Kidney (tissue), 14 donors: Measurements from ENCODE around the gene ELF5. TPM values are rescaled to one million over a fixed set of nuclear protein-coding genes. Genes with fewer than 3 reads are reported as not detected.

Source experiments
- DNase-seq, 5 donors: peaks; one replicate each; pipeline ENCODE4 v3.0.0-alpha.2; 2013 to 2020
- FAIRE-seq: peaks from 2 replicates; lab custom pipeline; 2012; peaks lifted over from hg19 to GRCh38; lab: Jason Lieb, UNC
- H3K27ac ChIP-seq, 2 donors: one replicate each; pipeline ENCODE4 v1.7.0; 2013; ENCODE audit warnings: low read depth in 2 of 2, low read length in 2 of 2, inconsistent platforms in 1 of 2
- H3K27me3 ChIP-seq: one replicate; pipeline ENCODE4 v1.7.1; 2013; ENCODE audit warnings: low read length, inconsistent platforms; ENCODE audit not compliant: control insufficient read depth, insufficient read depth
- H3K36me3 ChIP-seq, 3 donors: one replicate each; pipeline versions ENCODE4 v1.7.0 to v1.7.1; 2013; ENCODE audit warnings: low read length in 3 of 3, control low read depth in 1 of 3, inconsistent platforms in 1 of 3; ENCODE audit not compliant: insufficient read depth in 3 of 3, control insufficient read depth in 2 of 3
- H3K4me1 ChIP-seq, 3 donors: one replicate each; pipeline versions ENCODE4 v1.7.0 to v1.7.1; 2013; ENCODE audit warnings: low read length in 3 of 3, inconsistent platforms in 1 of 3, low read depth in 1 of 3; ENCODE audit not compliant: control insufficient read depth in 2 of 3, insufficient read depth in 2 of 3
- H3K4me3 ChIP-seq, 3 donors: one replicate each; pipeline versions ENCODE4 v1.7.0 to v1.8.1; 2013; ENCODE audit warnings: low read length in 3 of 3, control low read depth in 1 of 3, inconsistent platforms in 1 of 3
- H3K9ac ChIP-seq, 3 donors: one replicate each; pipeline versions ENCODE4 v1.7.0 to v1.7.1; 2013; ENCODE audit warnings: low read length in 3 of 3, control low read depth in 1 of 3, inconsistent platforms in 1 of 3
- H3K9me3 ChIP-seq, 3 donors: one replicate each; pipeline versions ENCODE4 v1.7.0 to v1.7.1; 2013; ENCODE audit warnings: low read length in 3 of 3, control low read depth in 1 of 3, inconsistent platforms in 1 of 3; ENCODE audit not compliant: control insufficient read depth in 2 of 3, insufficient read depth in 1 of 3
- CTCF ChIP-seq: IDR thresholded peaks from 3 replicates; pipeline ENCODE4 v1.5.1; 2012; ENCODE audit warnings: mild to moderate bottlenecking, moderate library complexity, borderline replicate concordance; ENCODE audit not compliant: insufficient read depth; ENCODE audit errors: extremely low read depth
- intact Hi-C: fragments of 100-400 bp; cut with DNase I; formaldehyde crosslinking; loops from one replicate; pipeline ENCODE4 v1.11.1; 2022
- polyA plus RNA-seq: library from polyadenylated mRNA; stranded (reverse); fragments of 350-450 nt; fragmentation: Illumina TruSeq; extraction: RNeasy Lipid Tissue Mini Kit (QIAGEN cat#74804); gene quantifications from one replicate; pipeline ENCODE4 v1.2.3, GENCODE V29; 2014; ENCODE audit warnings: low read depth, low replicate concordance; ENCODE audit not compliant: insufficient read depth
- total RNA-seq: library from RNA; stranded (reverse); fragmentation: NEBNext Ultra II Directional; extraction: Animal tissue kit (Norgen Biotek cat#: 25700); gene quantifications from one replicate; pipeline ENCODE4 v1.2.1, GENCODE V29; 2021
- donor health status: control.
- donor health status: control.
- donor health status: control.
- donor health status: control.
- donor health status: control.
- donor health status: DM: yes; HTN: yes; CAD: no.
- donor health status: Normal renal cell carcinoma (clear cell type).

The ELF5 gene
- total and polyA plus RNA-seq, 2 donors from 2014 or later = 0.94 to 18.9 TPM

GRCh38 chr11:34451053-34451452, 62.5 kb downstream of the ELF5 start:
- H3K4me1 ChIP-seq = peaks cover 0 to 9% (median 2%) of the 10 kb centered on the region in 3 donors
- no peak overlapping the region for H3K27ac ChIP-seq
- TF ChIP-seq CTCF = no peak
- H3K9ac ChIP-seq = no peak overlapping the region
- peaks cover 6 to 55% (median 17%) of the 10 kb centered on the region in 3 donors for H3K36me3 ChIP-seq
- intact Hi-C loops = no loop called here
- DNase-seq (no peak), FAIRE-seq (no peak)
- H3K27me3 ChIP-seq = no peaks in the 10 kb centered on the region
- H3K9me3 ChIP-seq = no peaks in the 10 kb centered on the region
- no peak overlapping the region for H3K4me3 ChIP-seq

GRCh38 chr11:34449013-34449412, 64.6 kb downstream of the ELF5 start:
- DNase-seq (peak in 2 of 5 donors; percentile 22 to 44), FAIRE-seq (no peak)
- Histone ChIP-seq H3K9me3 (no peaks in the 10 kb centered on the region), H3K4me1 (peaks cover 0 to 9% (median 2%) of the 10 kb centered on the region in 3 donors), H3K27ac (no peak overlapping the region), H3K4me3 (no peak overlapping the region), H3K9ac (no peak overlapping the region), H3K36me3 (peaks cover 6 to 41% (median 17%) of the 10 kb centered on the region in 3 donors), H3K27me3 (no peaks in the 10 kb centered on the region)
- no peak for TF ChIP-seq CTCF
- intact Hi-C loops = no loop called here

GRCh38 chr11:34448223-34448994, 65.2 kb downstream of the ELF5 start:
- no peak for TF ChIP-seq CTCF
- no peaks in the 10 kb centered on the region for H3K27me3 ChIP-seq
- intact Hi-C loops = no loop called here
- peaks cover 0 to 13% (median 2%) of the 10 kb centered on the region in 3 donors for H3K4me1 ChIP-seq
- no peak overlapping the region for H3K27ac ChIP-seq
- DNase-seq (no peak), FAIRE-seq (no peak)
- H3K36me3 ChIP-seq = peaks cover 4 to 36% (median 14%) of the 10 kb centered on the region in 3 donors
- H3K4me3 ChIP-seq = no peak overlapping the region
- no peaks in the 10 kb centered on the region for H3K9me3 ChIP-seq
- no peak overlapping the region for H3K9ac ChIP-seq
